ENCODE measurements around the gene CACNB1.

CACNB1 gene

DNA sequence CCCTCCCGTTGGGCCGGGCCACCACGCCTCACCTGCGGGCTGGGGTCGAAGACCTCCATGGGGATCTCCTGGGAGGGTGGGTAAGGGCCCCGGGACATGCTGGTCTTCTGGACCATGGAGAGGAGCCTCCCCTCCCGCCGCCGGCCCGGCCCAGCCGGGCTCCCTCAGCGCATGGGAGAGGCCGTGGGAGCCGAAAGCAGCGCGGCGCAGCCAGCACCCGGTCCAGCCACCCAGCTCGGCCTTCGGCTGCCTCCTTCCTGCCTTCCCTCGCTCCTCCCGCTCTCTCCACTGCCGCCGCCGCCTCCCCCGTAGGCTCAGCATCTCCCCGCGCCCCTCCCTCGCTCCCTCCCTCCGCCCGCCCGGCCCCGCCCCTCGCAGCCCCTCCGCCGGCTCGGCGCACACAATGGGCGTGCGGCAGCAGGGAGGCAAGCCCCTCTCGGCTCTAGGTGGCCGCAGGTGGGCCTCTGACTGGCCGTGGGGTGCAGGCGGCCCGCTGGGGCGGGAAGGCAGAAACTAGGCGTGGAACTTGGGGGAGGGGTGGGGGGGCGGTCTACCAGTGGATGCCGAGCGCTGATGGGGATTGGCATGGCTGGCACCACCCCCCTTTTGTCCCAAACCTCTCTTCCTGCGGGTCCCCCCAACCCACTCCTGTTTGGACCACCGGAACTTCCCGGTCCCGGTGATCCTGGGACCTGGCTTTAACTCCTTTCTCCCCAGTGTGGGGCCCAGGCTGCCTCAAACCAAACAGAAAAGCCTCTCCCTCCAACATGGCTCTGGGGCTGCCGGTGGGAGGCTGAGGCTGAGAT is at the start of gene CACNB1:
TSS of gene CACNB1 (minus strand) at position 290 of the 806 bp plus-strand sequence. CDS start at position 116, 174 bp downstream.
- DNase-seq (ENCODE audit: low read depth), result peak; percentile 45

DNA sequence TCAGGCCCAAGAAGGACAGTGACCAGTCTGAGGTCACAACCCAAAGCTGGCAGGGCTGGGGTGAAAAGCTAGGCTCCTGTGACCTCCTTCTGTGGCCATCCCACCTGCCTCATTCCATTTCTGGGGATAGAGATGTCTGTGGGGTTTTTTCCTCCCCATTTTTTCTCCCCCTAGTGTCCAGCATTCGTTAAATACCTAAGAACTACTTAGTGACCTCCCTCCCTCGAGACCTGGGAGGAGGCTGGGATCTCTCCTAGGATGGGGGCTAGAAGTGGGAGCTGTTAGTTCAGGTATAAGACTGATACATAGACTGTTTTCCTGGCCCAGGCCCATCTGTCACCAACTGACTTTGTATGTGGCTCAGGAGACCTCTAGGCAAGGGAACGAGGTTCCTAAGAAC is 48.8 kb upstream of the CACNB1 start:
- DNase-seq (ENCODE audit: low read depth), result no peak

DNA sequence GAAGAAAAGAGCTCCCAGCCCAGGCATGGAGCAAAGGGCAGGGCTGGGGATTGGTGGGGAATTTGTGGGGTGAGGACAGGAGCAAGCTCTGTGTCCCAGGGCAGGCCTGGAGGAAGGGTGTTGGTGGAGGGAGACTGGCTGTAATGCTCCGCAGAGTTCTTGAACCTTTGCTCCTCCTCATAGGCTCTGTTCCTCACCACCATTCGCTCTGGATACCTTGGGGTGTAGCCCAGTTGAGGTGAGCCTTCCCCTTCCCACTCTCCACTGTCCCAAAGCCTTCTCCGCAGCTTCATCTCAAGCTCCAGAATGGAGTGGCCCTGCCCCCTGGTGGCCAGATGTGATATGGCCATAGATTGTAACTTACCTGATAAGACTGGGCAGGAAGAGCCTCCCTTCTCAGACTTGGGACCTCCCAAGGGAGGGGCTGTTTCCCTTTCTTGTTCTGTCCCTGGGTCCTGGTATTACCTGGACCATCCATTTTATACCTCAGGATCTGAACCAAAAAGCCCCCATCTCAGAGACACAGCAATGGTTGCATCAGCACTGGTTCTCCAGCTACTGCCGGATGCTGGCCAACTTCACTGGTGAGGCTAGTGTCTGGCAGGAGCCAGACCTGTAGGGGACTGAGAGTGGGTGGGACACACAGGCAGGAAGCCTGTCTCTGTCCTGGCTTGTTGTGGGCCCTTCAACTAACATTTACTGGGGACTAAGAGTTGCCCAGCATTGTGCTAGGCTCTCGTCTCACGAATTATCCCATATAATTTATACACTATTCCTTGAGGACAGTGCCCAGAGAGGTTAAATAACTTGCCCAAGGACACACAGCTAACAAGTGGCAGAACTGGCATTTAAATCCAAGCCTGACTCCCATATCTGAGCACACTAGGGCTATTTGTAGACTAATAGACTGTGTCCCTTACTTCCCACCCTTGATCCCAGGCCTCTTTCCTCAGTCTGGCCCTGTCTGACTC is 47.4 kb upstream of the CACNB1 start:
- peak; percentile 80 for DNase-seq (ENCODE audit: low read depth)

DNA sequence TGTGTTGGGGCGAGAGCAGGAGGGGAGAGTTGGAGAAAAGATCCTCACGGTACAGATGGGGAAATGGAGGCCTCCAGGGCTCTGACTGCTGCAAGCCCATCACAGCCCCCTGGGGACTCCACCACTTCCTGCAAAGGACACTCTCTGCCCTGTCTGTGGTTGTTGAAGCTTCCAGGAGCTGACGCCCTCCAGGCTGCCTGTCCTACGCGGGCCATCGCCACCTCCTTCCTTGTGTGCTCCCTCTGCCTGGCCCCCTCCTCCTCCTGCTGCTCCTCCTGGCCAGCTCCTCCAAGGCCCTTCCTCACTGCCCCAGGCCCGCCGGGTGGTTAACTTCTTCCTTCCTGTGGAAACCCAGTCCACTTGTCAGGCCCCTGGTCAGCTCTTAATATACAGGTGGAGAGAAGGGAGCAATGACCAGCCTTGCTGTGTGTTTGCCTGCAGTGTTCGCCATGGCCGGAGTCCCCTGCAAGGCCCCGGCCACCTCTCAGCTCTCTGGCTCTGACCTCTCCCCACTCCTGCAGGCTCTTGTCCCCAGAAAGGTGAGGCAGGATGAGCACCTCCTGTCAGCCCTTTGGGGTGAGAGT is 46.6 kb upstream of the CACNB1 start:
- peak; percentile 58 for DNase-seq (ENCODE audit: low read depth)

DNA sequence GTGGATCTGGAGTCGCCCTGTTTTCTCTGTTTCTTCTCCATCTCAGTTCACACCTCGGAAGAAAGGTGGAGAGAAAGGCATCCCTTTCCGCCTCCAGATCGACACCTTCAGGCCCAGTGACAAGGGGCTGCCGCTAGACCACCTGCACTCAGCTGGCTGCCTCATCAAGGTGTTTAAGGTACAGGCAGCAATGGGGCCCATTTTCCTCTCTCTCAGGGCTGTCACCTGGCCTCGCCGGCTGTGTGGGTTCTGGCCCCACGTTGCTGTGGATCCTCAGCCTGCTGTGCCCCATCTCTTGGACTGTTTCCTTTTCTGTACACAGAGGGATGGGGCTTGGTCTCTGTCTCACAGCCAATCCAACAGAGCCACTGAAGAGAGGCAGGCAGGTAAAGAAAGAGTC is 45.7 kb upstream of the CACNB1 start:
- no peak for DNase-seq (ENCODE audit: low read depth)

DNA sequence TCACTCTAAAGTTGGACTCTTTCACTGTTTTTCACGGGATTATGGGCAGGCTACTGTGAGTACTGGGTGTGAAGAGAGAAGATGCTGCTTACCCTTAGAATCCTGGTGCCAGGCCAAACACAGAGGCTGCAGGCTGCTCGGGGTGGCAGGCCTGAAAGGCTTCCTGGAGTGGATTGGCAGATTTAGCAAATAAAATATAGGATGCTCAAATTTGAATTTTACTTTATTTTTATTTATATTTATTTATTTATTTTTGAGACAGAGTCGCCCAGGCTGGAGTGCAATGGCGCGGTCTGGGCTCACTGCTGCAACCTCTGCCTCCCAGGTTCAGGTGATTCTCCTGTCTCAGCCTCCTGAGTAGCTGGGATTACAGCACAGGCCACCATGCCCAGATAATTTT is 43.2 kb upstream of the CACNB1 start:
- DNase-seq (ENCODE audit: low read depth), result no peak

DNA sequence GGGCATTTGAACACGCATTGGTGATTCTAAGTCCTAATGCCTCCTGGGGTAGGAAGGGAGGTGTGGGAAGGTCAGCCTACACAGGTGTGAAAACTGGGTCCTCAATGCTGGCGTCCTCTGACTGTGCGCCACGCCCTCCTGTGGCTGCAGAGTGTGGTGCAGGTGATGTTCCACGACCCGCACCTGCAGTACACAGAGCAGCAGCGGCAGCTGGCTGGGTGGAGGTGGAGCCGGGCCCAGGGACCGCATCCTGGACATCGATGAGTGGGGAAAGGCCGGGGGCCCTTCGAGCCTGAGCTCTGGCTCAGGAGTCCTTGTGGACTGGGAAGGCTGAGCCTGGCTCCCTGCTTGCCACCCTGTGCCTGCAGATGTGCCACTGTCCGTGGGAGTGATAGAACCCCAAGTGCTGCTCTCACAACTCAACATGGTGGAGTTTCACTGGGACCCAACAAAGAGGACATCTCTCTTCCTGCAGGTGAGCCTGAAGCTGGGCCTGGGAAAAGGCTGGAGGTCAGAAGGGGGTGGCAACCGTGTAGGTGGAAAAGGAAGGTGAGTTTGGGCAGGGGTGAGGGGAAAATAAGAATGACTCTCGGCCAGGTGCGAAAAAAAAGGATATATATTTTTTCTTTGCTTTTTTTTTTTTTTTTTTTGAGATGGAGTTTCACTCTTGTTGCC is 42.3 kb upstream of the CACNB1 start:
- DNase-seq (ENCODE audit: low read depth), result no peak

DNA sequence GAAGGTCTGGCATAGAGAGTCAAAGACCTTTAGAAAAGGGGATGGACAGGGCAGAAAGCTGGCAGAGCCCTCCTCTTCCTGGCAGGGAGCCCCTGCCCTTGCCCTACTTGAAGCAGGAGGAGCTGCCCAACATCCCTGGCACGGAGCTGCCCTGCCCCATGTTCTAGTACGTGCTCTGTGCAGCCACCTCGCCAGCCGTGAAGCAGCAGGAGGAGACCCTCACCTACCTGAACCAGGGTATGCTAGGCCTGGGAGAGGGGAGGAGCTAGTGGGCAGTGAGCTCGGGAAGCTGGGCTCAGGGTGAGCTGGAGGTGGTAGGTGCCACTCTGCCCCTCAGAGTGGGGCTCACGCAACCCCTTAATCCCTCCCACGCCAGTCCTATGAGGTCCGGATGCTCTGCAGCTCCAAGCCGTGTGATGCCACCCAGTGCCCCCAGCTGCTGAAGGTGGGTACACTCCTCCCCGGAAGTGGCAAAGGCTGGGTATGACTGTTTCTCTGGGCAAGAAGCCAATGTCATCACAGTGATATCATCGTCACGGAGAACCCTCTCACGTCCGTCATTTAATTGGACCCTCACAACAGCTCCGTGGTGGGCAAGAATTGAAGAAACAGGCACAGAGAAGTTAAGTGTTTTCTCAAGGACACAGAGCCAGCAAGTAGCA is 41.0 kb upstream of the CACNB1 start:
- no peak for DNase-seq (ENCODE audit: low read depth)

DNA sequence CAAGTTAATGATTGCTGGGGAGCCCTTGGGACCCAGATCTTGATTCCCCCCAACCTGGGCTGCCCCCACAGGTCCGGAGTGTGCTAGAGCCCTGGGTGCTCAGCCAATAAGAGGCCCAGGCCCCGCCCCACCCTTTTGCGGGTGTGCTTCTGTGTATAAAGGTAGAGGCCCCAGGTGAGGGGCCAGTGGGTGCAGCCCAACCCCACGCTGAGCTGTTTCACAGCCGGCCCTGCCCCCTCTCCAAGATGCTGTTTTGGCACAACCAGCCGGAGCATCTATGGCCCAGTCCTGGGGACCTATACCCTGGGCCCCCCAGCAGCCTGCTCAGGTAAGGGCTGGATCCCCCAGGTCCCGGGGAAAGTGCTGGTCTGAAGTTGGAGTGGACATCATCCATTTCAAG is 40.1 kb upstream of the CACNB1 start:
- no peak for DNase-seq (ENCODE audit: low read depth)

DNA sequence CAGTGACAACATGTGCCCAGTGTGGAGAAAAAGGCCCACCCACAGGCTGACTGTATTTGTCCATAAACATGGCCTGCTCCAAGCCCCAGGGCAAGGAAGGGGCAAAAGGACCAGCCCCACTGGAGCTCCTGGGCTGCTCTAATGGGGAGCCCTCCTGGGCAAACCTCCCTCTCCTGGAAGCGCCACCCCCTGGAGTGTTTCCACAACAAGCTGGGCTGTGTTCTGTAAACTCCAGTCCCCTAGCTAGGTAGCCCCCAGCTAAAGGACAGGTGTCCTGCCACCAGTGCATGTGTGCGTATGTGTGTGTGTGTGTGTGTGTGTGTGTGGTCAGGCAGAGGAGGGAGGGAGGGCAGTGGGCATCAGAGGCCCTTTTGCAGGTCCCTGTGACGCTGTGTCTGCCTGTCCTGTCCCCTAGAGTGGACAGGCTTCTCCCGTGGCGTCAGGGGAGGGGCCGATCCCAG is 39.5 kb upstream of the CACNB1 start:
- DNase-seq (ENCODE audit: low read depth), result no peak

DNA sequence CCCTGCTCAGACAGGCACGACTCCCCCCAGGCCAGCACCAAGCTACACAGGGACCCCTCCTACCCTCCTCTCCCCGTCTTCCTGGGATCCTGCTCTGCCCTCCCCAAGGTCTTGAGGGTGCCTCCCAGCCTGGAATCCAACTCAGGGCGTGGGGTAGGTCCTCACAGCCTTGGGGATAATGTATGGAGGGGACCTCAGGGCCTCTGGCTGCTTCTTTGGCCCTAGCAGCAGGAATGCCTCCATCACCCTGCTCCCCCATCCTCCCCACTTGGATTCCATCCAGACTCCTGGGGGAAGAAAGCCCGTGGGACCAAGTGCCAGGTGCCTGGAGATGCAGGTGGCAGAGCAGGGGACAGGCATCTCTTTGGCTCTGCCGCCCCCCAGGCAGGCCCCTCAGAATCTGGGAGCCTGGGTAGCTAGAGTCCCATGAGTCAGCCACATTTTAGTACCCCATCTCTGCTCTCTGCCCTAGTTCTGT is 39.0 kb upstream of the CACNB1 start:
- DNase-seq (ENCODE audit: low read depth), result no peak

DNA sequence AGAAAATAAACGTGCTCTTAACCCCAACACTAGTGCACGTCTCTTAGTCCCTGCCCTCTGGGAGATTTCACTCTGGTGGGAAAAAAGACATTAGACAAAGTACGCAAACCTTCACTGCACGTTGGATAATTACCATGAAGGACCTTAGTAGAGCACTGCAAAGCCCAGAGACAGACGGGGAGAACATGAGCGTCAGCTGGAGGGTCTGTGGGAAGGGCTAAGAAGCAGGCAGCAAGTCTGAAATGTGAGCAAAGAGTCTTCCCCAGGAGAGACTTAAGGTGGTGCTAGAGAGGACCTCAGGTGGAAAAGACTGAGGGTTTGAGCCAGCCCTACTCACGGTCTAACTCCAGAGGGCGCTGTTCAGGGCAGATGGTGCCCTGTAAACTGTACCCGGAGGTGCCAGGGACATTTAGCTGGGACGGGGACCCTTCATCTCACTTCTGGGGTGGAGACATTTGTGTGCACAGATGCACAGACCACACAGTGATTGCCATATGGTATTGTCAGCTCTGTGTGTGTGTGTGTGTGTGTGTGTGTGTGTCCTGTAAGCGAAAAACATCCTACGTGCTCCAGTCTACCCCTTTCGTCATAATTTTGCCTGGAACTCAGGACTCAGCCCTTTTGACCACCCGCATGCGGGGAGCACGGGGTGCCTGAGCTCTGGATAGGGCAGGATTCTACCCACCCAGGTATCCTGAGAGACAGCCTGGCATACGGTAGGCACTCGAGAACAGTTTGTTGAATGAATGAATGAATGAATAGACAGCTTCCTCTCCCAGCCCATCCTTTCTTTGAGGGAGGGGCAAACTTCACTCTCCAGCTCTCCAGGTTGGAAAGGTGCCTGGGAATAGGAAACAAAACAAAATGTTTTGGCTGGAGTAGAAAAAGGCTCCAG is 38.3 kb upstream of the CACNB1 start:
- DNase-seq (ENCODE audit: low read depth), result peak; percentile 51

DNA sequence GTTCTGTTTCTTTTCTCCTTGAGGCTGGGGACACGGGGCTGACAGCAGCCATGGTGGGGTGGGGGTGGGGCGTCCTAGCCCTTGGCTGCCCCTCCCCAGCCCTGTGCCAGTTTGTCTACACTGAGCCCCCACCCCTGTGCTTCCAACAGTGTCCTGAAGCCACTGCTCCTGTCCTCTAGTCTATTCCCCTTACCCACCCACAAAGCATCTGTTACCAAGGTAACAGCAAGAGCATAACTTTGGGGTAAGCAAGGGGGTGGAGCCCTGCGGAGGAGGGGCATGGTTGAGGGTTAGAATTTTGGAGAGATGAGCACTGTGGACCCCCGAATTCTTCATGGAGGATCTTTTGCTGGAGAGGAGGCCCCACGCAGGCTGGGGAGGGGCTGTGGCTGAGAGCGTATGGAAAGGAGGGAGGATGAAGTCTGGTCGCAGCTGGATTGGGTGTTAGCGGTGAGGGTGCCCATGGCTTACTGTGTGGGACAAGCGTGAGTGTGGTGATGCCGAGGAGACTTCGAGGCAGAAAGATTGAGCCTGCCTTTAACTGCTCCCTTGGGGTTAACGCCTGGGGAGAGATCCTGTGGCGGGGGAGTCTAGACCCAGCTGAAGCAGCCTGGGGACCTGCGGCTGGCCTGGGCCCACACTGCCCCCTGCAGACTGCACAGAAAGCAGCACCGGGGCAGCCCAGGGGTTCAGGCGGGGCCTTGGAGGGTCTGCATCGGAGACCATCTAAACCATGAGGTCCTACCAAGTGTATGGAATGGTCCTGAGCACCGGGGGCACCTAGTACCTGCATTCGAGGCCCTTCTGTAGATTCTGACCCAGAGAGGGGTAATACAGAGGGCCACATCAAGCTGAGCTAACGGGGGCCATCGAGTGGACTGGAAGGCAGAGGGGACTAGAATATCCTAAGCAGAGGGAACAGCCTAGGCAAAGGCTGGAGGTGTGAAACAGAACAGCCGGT is 34.4 kb upstream of the CACNB1 start:
- no peak for DNase-seq (ENCODE audit: low read depth)

DNA sequence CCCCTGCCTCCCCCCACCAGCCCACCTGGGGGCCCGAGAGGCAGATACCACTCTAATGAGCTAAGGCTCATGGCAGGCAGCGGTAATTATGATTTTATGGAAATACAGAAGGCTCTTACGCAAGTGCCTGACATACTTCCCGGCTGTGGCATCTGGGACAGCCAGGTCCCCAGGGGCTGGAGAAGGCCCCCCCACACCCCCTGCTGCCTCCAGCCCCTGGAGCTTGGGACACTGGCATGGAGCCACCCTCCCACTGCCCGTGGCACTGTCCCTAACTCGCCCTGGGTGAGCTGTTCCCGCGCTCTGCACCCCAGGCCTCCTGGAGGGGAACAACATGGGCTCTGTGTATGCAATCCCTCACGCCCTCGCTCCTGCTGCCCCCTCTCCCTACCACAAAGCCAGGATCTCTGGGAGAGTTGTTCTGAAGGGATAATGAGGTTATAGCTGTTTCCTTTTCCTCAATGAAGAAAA is 33.7 kb upstream of the CACNB1 start:
- no peak for DNase-seq (ENCODE audit: low read depth)

DNA sequence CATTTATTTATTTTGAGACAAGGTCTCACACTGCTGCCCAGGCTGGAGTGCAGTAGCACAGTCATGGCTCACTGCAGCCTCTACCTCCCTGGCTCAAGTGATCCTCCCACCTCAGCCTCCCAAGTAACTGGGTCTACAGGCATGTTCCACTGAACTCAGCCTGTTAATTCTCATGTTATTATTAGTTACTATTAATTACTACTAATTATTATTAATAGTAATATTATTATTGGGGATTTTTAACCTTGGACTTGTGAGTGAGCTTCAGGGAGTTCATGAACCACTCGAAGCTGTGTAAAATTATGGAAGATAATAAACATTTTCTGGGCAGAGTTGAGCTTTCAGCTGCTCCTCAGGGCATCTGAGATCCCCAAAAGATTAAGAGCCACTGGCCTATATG is 32.9 kb upstream of the CACNB1 start:
- no peak for DNase-seq (ENCODE audit: low read depth)

DNA sequence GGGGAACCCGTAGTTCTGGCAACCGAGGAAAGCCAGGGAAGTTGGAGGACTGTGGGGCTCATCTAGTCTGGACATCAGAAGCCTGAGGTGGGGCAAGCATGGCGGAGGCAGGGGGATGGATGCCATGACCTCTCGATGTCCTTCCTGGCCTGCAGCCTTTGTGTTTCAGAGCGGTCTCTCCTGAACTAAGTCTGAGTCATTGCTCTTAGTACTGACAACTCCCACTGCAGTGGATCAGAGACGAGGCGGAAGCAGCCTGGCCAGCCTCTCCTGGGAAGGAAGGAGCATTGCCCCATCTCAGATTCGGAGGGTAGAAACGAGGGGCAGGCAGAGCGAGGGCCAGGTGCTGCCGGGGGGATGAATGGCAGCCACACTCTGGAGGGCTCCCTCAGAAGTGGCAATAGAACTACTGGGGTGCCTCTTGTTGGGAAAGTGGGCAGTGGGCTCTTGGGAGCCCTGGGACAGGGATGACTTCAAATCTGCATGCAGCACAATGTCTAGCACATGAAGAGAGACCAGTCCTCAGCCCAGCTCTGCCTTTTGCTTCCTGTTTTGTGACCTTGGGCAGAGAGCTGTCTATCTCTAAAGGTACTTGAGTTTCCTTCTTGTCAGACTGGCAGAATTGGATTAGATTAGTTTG is 31.9 kb upstream of the CACNB1 start:
- no peak for DNase-seq (ENCODE audit: low read depth)

DNA sequence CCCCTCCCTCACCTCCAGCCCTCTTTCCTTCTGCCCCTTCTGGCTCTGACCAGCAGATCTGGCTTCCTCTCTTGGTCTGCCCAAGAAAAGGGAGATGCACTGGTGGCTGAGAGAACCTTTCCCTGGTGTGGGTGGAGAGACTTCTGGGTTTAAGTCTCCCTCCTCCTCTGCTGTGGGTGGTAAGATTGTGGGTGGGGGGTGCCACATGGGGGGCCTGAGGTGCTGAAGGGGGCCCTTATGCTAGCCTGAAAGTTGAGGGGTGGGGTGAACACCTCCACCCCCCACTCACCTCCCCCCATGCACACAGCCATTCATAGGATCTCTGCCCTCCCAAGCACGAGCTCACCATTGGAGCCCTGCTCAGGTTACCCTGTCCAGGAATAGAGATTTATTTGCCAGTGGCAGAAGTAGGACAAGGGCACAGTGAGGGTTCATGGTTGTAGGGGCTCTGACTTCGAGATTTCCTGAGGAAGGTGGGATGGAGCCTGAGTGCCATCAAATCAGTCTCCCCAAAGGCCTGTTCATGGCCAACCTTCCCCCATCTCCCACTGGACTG is 30.0 kb upstream of the CACNB1 start:
- no peak for DNase-seq (ENCODE audit: low read depth)
